Tibial nerve (tissue), 4 donors: ENCODE results near the gene FAT1. TPM values are rescaled to one million over a fixed set of nuclear protein-coding genes. Genes with fewer than 3 reads are reported as not detected.

Source experiments
- DNase-seq, 2 donors: peaks; one replicate each; pipeline ENCODE4 v3.0.0-alpha.2; 2019; ENCODE audit warnings: low spot score in 2 of 2
- H3K27ac ChIP-seq, 4 donors: fragments of 200-600 bp; sonication (generic) in 3 of 4; one replicate each; pipeline ENCODE4 v1.5.1; 2017 to 2019; ENCODE audit warnings: mild to moderate bottlenecking in 1 of 4
- H3K27me3 ChIP-seq, 2 donors: fragments of 200-600 bp; sonication (generic) in 1 of 2; one replicate each; pipeline versions ENCODE4 v1.5.1 to v1.6.0; 2017 to 2019
- H3K36me3 ChIP-seq, 3 donors: fragments of 200-600 bp; sonication (generic); one replicate each; pipeline ENCODE4 v1.5.1; 2018 to 2019
- H3K4me1 ChIP-seq, 4 donors: fragments of 200-600 bp; sonication (generic) in 3 of 4; one replicate each; pipeline ENCODE4 v1.5.1; 2017 to 2019
- H3K4me3 ChIP-seq, 4 donors: fragments of 200-600 bp; sonication (generic) in 3 of 4; one replicate each; pipeline ENCODE4 v1.5.1; 2017 to 2019; ENCODE audit warnings: mild to moderate bottlenecking in 1 of 4, moderate library complexity in 1 of 4
- H3K9me3 ChIP-seq, 4 donors: fragments of 200-600 bp; sonication (generic) in 3 of 4; one replicate each; pipeline ENCODE4 v1.5.1; 2017 to 2019
- CTCF ChIP-seq, 5 experiments: fragments of 200-600 bp in 3 of 5; fragments of 450-650 bp in 2 of 5; sonication (generic) in 3 of 5; IDR thresholded peaks; one replicate each; pipeline ENCODE4 v1.5.1; 2016 to 2019; ENCODE audit warnings: antibody characterized with exemption in 5 of 5, mild to moderate bottlenecking in 3 of 5, moderate library complexity in 2 of 5
- EP300 ChIP-seq, 2 donors: sonication (generic); formaldehyde crosslinking; IDR thresholded peaks; one replicate each; pipeline ENCODE4 v1.6.1; 2017; ENCODE audit warnings: antibody characterized with exemption in 2 of 2, mild to moderate bottlenecking in 1 of 2
- POLR2A ChIP-seq, 2 donors: fragments of 450-650 bp; IDR thresholded peaks; one replicate each; pipeline ENCODE4 v1.6.1; 2017; ENCODE audit warnings: antibody characterized with exemption in 2 of 2, mild to moderate bottlenecking in 2 of 2, moderate library complexity in 2 of 2
- WGBS, 2 donors: methylation state at CpG; one replicate each; pipeline ENCODE4 v1.1.5; 2018; 5-methylcytosine and 5-hydroxymethylcytosine counted together
- total RNA-seq, 4 donors: library from RNA; depleted of rRNA; stranded (reverse); fragments of >200 nt; gene quantifications; one replicate each; pipeline ENCODE4 v1.1.0, GENCODE V29; 2016

The FAT1 gene, protein sequence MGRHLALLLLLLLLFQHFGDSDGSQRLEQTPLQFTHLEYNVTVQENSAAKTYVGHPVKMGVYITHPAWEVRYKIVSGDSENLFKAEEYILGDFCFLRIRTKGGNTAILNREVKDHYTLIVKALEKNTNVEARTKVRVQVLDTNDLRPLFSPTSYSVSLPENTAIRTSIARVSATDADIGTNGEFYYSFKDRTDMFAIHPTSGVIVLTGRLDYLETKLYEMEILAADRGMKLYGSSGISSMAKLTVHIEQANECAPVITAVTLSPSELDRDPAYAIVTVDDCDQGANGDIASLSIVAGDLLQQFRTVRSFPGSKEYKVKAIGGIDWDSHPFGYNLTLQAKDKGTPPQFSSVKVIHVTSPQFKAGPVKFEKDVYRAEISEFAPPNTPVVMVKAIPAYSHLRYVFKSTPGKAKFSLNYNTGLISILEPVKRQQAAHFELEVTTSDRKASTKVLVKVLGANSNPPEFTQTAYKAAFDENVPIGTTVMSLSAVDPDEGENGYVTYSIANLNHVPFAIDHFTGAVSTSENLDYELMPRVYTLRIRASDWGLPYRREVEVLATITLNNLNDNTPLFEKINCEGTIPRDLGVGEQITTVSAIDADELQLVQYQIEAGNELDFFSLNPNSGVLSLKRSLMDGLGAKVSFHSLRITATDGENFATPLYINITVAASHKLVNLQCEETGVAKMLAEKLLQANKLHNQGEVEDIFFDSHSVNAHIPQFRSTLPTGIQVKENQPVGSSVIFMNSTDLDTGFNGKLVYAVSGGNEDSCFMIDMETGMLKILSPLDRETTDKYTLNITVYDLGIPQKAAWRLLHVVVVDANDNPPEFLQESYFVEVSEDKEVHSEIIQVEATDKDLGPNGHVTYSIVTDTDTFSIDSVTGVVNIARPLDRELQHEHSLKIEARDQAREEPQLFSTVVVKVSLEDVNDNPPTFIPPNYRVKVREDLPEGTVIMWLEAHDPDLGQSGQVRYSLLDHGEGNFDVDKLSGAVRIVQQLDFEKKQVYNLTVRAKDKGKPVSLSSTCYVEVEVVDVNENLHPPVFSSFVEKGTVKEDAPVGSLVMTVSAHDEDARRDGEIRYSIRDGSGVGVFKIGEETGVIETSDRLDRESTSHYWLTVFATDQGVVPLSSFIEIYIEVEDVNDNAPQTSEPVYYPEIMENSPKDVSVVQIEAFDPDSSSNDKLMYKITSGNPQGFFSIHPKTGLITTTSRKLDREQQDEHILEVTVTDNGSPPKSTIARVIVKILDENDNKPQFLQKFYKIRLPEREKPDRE (N-terminal part only)
- total RNA-seq = 100 to 1,000 TPM in 1 of 4 donors, 10 to 100 TPM in 3; 85.2 to 119 (median 91.6) TPM

- Histone ChIP-seq H3K4me1 (peaks cover 0 to 43% (median 0%) of the 10 kb centered on the region in 4 donors), H3K27me3 (no peaks in the 10 kb centered on the region), H3K27ac (peak within 1 kb of the TSS; percentile 84 to 97 (median 87)), H3K9me3 (peaks cover 0 to 12% (median 2%) of the 10 kb centered on the region in 4 donors), H3K4me3 (peak within 1 kb of the TSS; percentile 71 to 93 (median 76)), H3K36me3 (no peaks in the 10 kb centered on the region)
- peak in 1 of 2 donors; percentile 73 for TF ChIP-seq EP300 (IDR thresholded peaks at IDR 0.05)
- TF ChIP-seq POLR2A (IDR thresholded peaks at IDR 0.05) = peak; percentile 48 to 60
- no peak for TF ChIP-seq CTCF (IDR thresholded peaks at IDR 0.05)
- 0 to 1% methylated on average over 28 to 55 of the region's 112 CpGs for WGBS, 2 donors
- peak; percentile 40 for DNase-seq
Measured at GRCh38 chr4:186723292-186724057, at the start of gene FAT1. FAT1 (minus strand) TSS chr4:186723856; CDS start chr4:186709827, 14,029 bp downstream.

DNA sequence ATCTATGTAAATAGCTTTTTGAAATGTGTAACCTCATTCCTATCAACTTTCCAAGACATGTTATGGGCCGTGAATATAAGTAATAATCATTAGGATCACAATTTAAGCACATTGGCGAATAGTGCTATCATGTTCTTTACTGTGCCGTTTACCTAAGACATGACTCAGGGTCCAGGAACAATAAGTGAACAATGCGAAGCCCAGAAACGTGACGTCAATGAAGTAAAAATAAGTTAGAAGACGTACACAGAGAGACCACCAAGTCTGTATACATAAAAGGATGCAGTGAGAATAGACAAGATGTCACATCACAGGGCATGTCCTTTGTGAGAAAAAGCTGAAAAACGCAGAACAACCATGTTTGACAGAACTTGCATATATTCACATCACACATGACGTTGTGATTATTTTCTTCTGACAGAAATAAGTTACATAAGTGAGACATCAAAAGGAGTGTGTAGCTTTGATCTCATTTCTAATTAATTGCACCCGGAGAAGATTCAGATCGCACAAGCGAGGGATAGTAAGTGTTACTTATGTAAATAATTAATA lies 49.4 kb upstream of the FAT1 start:
- no peaks in the 10 kb centered on the region for H3K9me3 ChIP-seq
- H3K27ac ChIP-seq = no peak overlapping the region
- DNase-seq = no peak
- H3K4me3 ChIP-seq = no peak overlapping the region
- no peak for TF ChIP-seq EP300 (IDR thresholded peaks at IDR 0.05)
- TF ChIP-seq POLR2A (IDR thresholded peaks at IDR 0.05) = no peak
- no peak for TF ChIP-seq CTCF (IDR thresholded peaks at IDR 0.05)
- no peaks in the 10 kb centered on the region for H3K27me3 ChIP-seq
- H3K4me1 ChIP-seq = no peaks in the 10 kb centered on the region
- 89% methylated on average over 12 of the region's 12 CpGs for WGBS, 2 donors
- no peaks in the 10 kb centered on the region for H3K36me3 ChIP-seq

DNA sequence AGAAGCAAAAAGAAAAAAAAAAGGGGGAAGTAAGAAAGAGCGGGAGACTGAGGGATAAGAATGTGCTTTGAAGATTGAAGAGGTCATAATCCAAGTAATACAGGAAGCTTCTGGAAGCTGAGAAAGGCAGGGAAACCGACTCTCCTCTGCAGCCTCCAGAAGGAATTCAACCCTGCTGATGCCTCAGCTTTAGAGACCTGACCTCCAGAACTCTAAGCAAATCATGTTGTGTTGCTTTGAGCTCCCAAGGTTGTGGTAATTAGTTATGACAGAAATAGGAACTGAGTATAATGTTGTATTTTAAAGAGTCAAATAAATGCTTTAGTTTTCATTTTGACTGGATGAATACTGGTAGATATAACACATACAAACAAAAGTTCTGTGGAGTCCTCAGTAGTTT lies 48.0 kb upstream of the FAT1 start:
- Histone ChIP-seq H3K9me3 (no peaks in the 10 kb centered on the region), H3K4me3 (no peak overlapping the region), H3K36me3 (no peaks in the 10 kb centered on the region), H3K4me1 (no peaks in the 10 kb centered on the region), H3K27ac (no peak overlapping the region), H3K27me3 (no peaks in the 10 kb centered on the region)
- no peak for TF ChIP-seq EP300 (IDR thresholded peaks at IDR 0.05)
- TF ChIP-seq CTCF (IDR thresholded peaks at IDR 0.05) = no peak
- 49 to 51% methylated on average over 2 of the region's 2 CpGs for WGBS, 2 donors
- no peak for DNase-seq

GRCh38 chr4:186770481-186771175 lies 47.0 kb upstream of the FAT1 start:
- DNase-seq = no peak
- TF ChIP-seq EP300 (IDR thresholded peaks at IDR 0.05) (no peak), POLR2A (IDR thresholded peaks at IDR 0.05) (no peak), CTCF (IDR thresholded peaks at IDR 0.05) (no peak)
- WGBS, 2 donors = 78 to 85% methylated on average over 4 of the region's 4 CpGs
- H3K27me3 ChIP-seq = no peaks in the 10 kb centered on the region
- no peaks in the 10 kb centered on the region for H3K4me1 ChIP-seq
- no peaks in the 10 kb centered on the region for H3K36me3 ChIP-seq
- no peaks in the 10 kb centered on the region for H3K9me3 ChIP-seq
- H3K4me3 ChIP-seq = no peak overlapping the region
- no peak overlapping the region for H3K27ac ChIP-seq
